Prostate gland (tissue), 2 donors: ENCODE data around the gene IL19. TPM values are rescaled to one million over a fixed set of nuclear protein-coding genes. Genes with fewer than 3 reads are reported as not detected.

Source experiments
- DNase-seq: peaks from one replicate; pipeline ENCODE4 v3.0.0-alpha.2; 2019; ENCODE audit warnings: low spot score
- H3K27ac ChIP-seq, 2 donors: fragments of 200-600 bp; sonication (generic); 2 replicates each; pipeline ENCODE4 v1.5.1; 2017 to 2019
- H3K27me3 ChIP-seq: fragments of 200-600 bp; sonication (generic); replicated peaks from 2 replicates; pipeline ENCODE4 v1.5.1; 2019; ENCODE audit not compliant: insufficient read depth
- H3K36me3 ChIP-seq, 2 donors: fragments of 200-600 bp; sonication (generic); 1 replicate in 1 of 2; 2 replicates in 1 of 2; pipeline versions ENCODE4 v1.5.1 to v1.8.1; 2017 to 2019
- H3K4me1 ChIP-seq: fragments of 200-600 bp; sonication (generic); replicated peaks from 2 replicates; pipeline ENCODE4 v1.5.1; 2019
- H3K4me3 ChIP-seq, 2 donors: fragments of 200-600 bp; sonication (generic); 2 replicates each; pipeline ENCODE4 v1.5.1; 2017 to 2019
- H3K9me3 ChIP-seq: fragments of 200-600 bp; sonication (generic); 2 replicates; pipeline ENCODE4 v1.5.1; 2017
- POLR2A ChIP-seq: fragments of 450-650 bp; IDR thresholded peaks from one replicate; pipeline ENCODE4 v1.6.1; 2016; ENCODE audit warnings: antibody characterized with exemption, mild to moderate bottlenecking
- POLR2AphosphoS5 ChIP-seq: sonication (generic); formaldehyde crosslinking; IDR thresholded peaks from one replicate; pipeline ENCODE4 v1.6.1; 2017; ENCODE audit warnings: antibody characterized with exemption
- WGBS: methylation state at CpG from one replicate; pipeline ENCODE4 v1.1.5; 2018; 5-methylcytosine and 5-hydroxymethylcytosine counted together
- intact Hi-C: fragments of 100-400 bp; cut with DNase I; formaldehyde crosslinking; loops from one replicate; pipeline ENCODE4 v1.14.2; 2022
- total RNA-seq, 2 donors: library from RNA; depleted of rRNA; stranded (reverse); fragments of >200 nt; gene quantifications; one replicate each; pipeline ENCODE4 v1.1.0, GENCODE V29; 2016
- TF ChIP-seq, protein P1 (sequence below), 4 experiments: fragments of 200-600 bp in 2 of 4; fragments of 450-650 bp in 2 of 4; sonication (generic) in 2 of 4; IDR thresholded peaks; 1 replicate in 3 of 4; 2 replicates in 1 of 4; pipeline ENCODE4 v1.5.1; 2016 to 2019; ENCODE audit warnings: antibody characterized with exemption in 4 of 4, mild to moderate bottlenecking in 2 of 4, moderate library complexity in 2 of 4

The IL19 gene
- total RNA-seq, 2 donors from 2014 or later: not detected

DNA sequence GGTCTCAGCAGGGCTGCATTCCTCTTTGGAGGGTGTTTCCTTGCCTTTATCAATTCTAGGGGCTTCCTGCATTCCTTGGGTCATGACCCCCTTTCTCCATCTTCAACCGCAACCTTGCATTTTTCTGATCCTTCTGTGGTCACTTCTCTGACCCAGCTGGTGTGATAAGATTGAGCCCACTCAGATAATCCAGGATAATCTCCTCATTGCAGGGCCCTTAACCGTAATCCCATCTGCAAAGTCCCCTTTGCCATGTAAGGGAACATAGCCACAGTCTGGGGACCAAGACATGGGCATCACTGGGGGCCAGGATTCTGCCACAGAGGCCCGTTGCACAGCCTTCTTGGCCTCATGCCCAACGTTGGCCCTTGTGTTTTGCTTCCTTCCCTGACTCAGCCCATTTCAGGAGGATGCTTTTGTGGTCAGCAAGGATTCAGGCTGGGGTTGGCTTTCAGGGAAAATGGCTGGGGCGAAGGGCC, 35.0 kb upstream of the IL19 start:
- intact Hi-C loops: loop anchor here (2.0 kb wide), 1 partner anchor 177 kb away; no protein-coding TSS in a partner anchor
- H3K27ac ChIP-seq: no peak overlapping the region

DNA sequence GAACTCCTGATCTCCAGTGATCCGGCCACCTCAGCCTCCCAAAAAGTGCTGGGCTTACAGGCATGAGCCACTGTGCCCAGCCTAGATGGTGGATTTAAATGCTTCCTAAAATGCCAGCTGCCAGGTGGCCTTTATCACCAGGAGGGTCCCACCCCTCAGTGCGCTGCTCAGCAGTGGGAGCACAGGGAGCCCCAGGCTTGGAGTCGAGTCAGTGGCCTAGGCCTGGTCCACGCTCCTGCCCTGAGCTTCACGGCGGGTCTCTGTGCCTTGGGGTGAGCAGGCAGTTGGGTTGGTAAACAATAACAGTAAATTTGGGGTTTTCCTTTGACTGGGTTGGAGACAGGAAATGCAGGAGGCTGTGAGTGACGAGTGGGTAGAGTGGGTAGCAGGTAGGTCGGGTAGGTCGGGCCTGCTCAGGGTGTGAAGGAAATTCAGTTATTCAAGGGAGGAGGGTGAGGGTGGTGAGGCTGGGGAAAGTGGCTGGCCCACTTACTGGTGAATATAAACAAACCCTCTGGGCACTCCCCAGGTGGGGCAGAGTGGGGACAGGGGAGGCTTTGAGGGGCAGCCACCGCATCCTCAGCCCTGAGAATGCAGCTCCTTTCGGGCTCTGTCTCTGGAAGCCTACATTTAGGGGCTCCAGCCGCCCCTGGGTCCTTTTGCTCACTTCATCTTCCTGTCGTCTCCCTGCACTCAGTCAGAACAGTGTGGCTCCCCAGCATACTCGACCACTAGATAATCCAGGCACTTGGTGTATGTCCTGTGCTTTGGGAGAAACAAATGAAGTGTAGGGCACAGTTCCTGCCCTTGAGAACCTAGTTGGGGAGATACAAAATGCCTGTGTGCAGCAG, 33.5 kb upstream of the IL19 start:
- H3K36me3 ChIP-seq: peaks cover 0 to 8% of the 10 kb centered on the region in 2 donors
- no peaks in the 10 kb centered on the region for H3K9me3 ChIP-seq
- TF ChIP-seq, protein P1, sequence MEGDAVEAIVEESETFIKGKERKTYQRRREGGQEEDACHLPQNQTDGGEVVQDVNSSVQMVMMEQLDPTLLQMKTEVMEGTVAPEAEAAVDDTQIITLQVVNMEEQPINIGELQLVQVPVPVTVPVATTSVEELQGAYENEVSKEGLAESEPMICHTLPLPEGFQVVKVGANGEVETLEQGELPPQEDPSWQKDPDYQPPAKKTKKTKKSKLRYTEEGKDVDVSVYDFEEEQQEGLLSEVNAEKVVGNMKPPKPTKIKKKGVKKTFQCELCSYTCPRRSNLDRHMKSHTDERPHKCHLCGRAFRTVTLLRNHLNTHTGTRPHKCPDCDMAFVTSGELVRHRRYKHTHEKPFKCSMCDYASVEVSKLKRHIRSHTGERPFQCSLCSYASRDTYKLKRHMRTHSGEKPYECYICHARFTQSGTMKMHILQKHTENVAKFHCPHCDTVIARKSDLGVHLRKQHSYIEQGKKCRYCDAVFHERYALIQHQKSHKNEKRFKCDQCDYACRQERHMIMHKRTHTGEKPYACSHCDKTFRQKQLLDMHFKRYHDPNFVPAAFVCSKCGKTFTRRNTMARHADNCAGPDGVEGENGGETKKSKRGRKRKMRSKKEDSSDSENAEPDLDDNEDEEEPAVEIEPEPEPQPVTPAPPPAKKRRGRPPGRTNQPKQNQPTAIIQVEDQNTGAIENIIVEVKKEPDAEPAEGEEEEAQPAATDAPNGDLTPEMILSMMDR (IDR thresholded peaks at IDR 0.05): no peak
- DNase-seq: no peak
- no peaks in the 10 kb centered on the region for H3K4me1 ChIP-seq
- H3K4me3 ChIP-seq: no peak overlapping the region
- 78% methylated on average over 14 of the region's 14 CpGs for WGBS
- no peaks in the 10 kb centered on the region for H3K27me3 ChIP-seq
- intact Hi-C loops: no loop called here
- no peak overlapping the region for H3K27ac ChIP-seq

More for the DNA sequence above, 35.0 kb upstream of the IL19 start:
- no peak for DNase-seq
- TF ChIP-seq POLR2A (no peak), POLR2AphosphoS5 (no peak)
- TF ChIP-seq, protein P1 (IDR thresholded peaks at IDR 0.05): no peak
- no peaks in the 10 kb centered on the region for H3K4me1 ChIP-seq
- WGBS: 71% methylated on average over 5 of the region's 5 CpGs
- no peak overlapping the region for H3K4me3 ChIP-seq
- no peaks in the 10 kb centered on the region for H3K27me3 ChIP-seq
- peaks cover 3 to 20% of the 10 kb centered on the region in 2 donors for H3K36me3 ChIP-seq
- H3K9me3 ChIP-seq: no peaks in the 10 kb centered on the region

DNA sequence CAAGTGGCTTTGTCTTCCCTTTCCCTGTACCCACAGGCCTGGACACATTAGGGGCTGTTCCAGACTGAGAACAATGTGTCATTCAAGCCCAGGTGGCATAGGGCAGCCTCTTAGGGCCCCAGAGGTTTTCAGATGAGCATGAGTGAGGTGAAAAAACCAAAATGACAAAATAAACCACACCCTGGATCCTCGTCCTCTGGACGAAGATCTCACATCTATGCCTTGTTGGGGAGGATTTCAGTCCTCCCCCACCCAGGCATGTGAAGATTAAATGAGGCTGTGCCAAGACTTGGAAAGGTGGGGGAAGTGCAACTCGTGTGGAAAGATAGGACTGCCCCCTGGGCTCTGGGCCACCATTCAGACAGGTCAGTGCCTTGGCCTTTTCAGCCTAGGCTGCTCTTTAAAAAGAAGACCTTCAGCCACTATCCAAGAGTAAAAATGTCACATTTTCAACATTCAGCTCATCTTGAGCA, 32.8 kb upstream of the IL19 start:
- H3K27ac ChIP-seq: no peak overlapping the region
- TF ChIP-seq, protein P1 (IDR thresholded peaks at IDR 0.05): no peak
- TF ChIP-seq POLR2AphosphoS5 (no peak), POLR2A (no peak)
- peaks cover 0 to 2% of the 10 kb centered on the region in 2 donors for H3K36me3 ChIP-seq
- H3K4me1 ChIP-seq: no peaks in the 10 kb centered on the region
- no peaks in the 10 kb centered on the region for H3K9me3 ChIP-seq
- WGBS: 50% methylated on average over 3 of the region's 3 CpGs
- H3K4me3 ChIP-seq: no peak overlapping the region
- intact Hi-C loops: no loop called here
- DNase-seq: no peak
- no peaks in the 10 kb centered on the region for H3K27me3 ChIP-seq

DNA sequence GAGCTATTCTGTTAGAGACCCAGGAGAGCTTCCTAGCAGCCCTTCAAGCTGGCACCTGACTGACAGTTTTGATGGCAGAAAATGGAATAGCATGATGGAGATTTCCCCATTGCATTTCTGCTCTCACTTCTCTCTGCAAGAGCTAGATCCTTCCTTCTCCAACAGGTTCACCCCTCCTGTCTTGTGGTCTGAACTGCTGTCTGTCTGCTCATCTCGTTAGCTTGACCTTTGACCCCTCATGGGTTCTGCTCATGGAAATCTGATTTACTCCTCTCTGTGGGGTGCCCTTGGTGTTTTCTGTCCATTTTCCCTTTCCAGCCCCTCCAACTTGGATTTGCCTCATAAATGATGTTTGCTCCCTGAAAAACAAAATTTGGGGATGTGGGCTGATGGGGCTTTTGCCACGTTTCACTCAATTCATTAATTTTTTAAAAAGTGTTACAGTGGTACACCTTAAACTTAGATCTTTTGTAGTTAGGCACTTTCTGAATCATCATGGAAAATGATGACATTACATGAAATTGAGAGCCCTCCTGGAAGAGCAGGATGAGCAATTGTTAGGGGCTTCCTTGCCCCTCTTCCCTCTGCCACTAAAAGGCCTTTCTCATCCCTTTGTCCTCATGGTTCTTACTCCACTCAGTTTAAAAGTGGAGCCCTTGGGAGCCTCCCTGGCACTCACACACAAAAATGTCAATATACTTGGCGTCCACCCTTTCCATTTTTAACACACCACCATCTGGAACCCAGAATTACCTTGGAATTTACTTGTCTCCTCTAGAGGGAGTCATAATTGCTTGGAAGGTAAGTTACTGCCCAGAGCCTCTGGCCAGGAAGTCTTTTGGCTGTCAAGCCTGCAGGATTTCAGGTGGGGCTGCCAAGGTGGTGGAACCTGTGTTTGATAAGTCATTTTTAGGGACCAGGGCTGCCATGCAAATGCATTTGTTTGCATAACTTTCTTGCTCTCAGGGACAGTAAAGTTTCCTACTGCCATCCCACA, 31.9 kb upstream of the IL19 start:
- no peaks in the 10 kb centered on the region for H3K27me3 ChIP-seq
- no peak overlapping the region for H3K27ac ChIP-seq
- no peaks in the 10 kb centered on the region for H3K36me3 ChIP-seq
- intact Hi-C loops: no loop called here
- no peaks in the 10 kb centered on the region for H3K4me1 ChIP-seq
- H3K4me3 ChIP-seq: no peak overlapping the region
- 67% methylated on average over 3 of the region's 3 CpGs for WGBS
- H3K9me3 ChIP-seq: no peaks in the 10 kb centered on the region
- TF ChIP-seq POLR2A: no peak
- TF ChIP-seq, protein P1 (IDR thresholded peaks at IDR 0.05): peak in 2 of 4 experiments; percentile 46 to 54
- peak; percentile 29 for TF ChIP-seq POLR2AphosphoS5
- no peak for DNase-seq
